Liver (tissue), 9 donors: ENCODE results near the gene TMEM59. TPM values are rescaled to one million over a fixed set of nuclear protein-coding genes. Genes with fewer than 3 reads are reported as not detected.

Experiments used
- DNase-seq: peaks from one replicate; pipeline ENCODE4 v3.0.0-alpha.2; 2017; ENCODE audit warnings: low spot score
- H3K27ac ChIP-seq, 2 donors: one replicate each; pipeline ENCODE4 v1.7.0; 2013; ENCODE audit warnings: inconsistent platforms in 2 of 2, low read length in 2 of 2, control low read depth in 1 of 2, low read depth in 1 of 2, mild to moderate bottlenecking in 1 of 2
- H3K27me3 ChIP-seq, 4 donors: one replicate each; pipeline versions ENCODE4 v1.6.1 to v1.7.0; 2013; ENCODE audit warnings: low read length in 3 of 4, inconsistent platforms in 1 of 4, mild to moderate bottlenecking in 1 of 4, moderate library complexity in 1 of 4; ENCODE audit not compliant: control insufficient read depth in 4 of 4, insufficient read depth in 4 of 4
- H3K36me3 ChIP-seq, 4 donors: one replicate each; pipeline versions ENCODE4 v1.6.1 to v1.7.0; 2013; ENCODE audit warnings: low read length in 3 of 4, mild to moderate bottlenecking in 3 of 4, low read depth in 1 of 4, moderate library complexity in 1 of 4; ENCODE audit not compliant: control insufficient read depth in 4 of 4, insufficient read depth in 3 of 4
- H3K4me1 ChIP-seq, 4 donors: one replicate each; pipeline versions ENCODE4 v1.6.1 to v1.7.0; 2013; ENCODE audit warnings: low read length in 3 of 4, mild to moderate bottlenecking in 3 of 4, moderate library complexity in 1 of 4; ENCODE audit not compliant: control insufficient read depth in 4 of 4, insufficient read depth in 4 of 4
- H3K4me3 ChIP-seq, 3 donors: one replicate each; pipeline versions ENCODE4 v1.6.1 to v1.7.0; 2013; ENCODE audit warnings: low read length in 3 of 3, control low read depth in 1 of 3, low read depth in 1 of 3, mild to moderate bottlenecking in 1 of 3
- H3K9ac ChIP-seq, 2 donors: one replicate each; pipeline ENCODE4 v1.7.0; 2013; ENCODE audit warnings: low read length in 2 of 2, mild to moderate bottlenecking in 2 of 2, moderate library complexity in 2 of 2, control low read depth in 1 of 2, low read depth in 1 of 2
- H3K9me3 ChIP-seq, 4 donors: one replicate each; pipeline versions ENCODE4 v1.6.1 to v1.7.0; 2013; ENCODE audit warnings: low read length in 3 of 4; ENCODE audit not compliant: control insufficient read depth in 4 of 4
- CTCF ChIP-seq: fragments of 150-350 bp; IDR thresholded peaks from 2 replicates; pipeline ENCODE4 v1.5.1; 2017; ENCODE audit warnings: improper control_type of control experiment, low read depth, low read length; ENCODE audit not compliant: missing input control
- EGR1 ChIP-seq, 2 donors: IDR thresholded peaks; 2 replicates each; pipeline ENCODE4 v1.6.1; 2016 to 2018; ENCODE audit warnings: antibody characterized with exemption in 2 of 2, low read depth in 2 of 2
- FOXA1 ChIP-seq: IDR thresholded peaks from 2 replicates; pipeline ENCODE4 v1.6.1; 2016; ENCODE audit warnings: antibody characterized with exemption
- FOXA2 ChIP-seq: IDR thresholded peaks from 2 replicates; pipeline ENCODE4 v1.6.1; 2016; ENCODE audit warnings: antibody characterized with exemption
- GABPA ChIP-seq, 2 donors: IDR thresholded peaks in 1 of 2; conservative IDR thresholded peaks in 1 of 2; 2 replicates each; pipeline ENCODE4 v1.6.1; 2016; ENCODE audit warnings: antibody characterized with exemption in 2 of 2, mild to moderate bottlenecking in 1 of 2, moderate library complexity in 1 of 2
- HNF4A ChIP-seq, 2 donors: conservative IDR thresholded peaks; 2 replicates each; pipeline ENCODE4 v1.6.1; 2016; ENCODE audit warnings: antibody characterized with exemption in 2 of 2, mild to moderate bottlenecking in 2 of 2
- HNF4G ChIP-seq: IDR thresholded peaks from 2 replicates; pipeline ENCODE4 v1.6.1; 2016; ENCODE audit warnings: antibody characterized with exemption
- MAX ChIP-seq: IDR thresholded peaks from 2 replicates; pipeline ENCODE4 v1.6.1; 2016; ENCODE audit warnings: antibody characterized with exemption
- NR2F2 ChIP-seq: IDR thresholded peaks from 2 replicates; pipeline ENCODE4 v1.6.1; 2016; ENCODE audit warnings: antibody characterized with exemption
- REST ChIP-seq: IDR thresholded peaks from 2 replicates; pipeline ENCODE4 v1.6.1; 2016; ENCODE audit warnings: antibody characterized with exemption, mild to moderate bottlenecking
- RXRA ChIP-seq, 2 donors: IDR thresholded peaks; 2 replicates each; pipeline ENCODE4 v1.6.1; 2017 to 2018; ENCODE audit warnings: antibody characterized with exemption in 2 of 2, mild to moderate bottlenecking in 1 of 2
- SP1 ChIP-seq: IDR thresholded peaks from 2 replicates; pipeline ENCODE4 v1.6.1; 2018; ENCODE audit warnings: antibody characterized with exemption, mild to moderate bottlenecking
- TAF1 ChIP-seq: conservative IDR thresholded peaks from 2 replicates; pipeline ENCODE4 v1.6.1; 2016; ENCODE audit warnings: antibody characterized with exemption, mild to moderate bottlenecking
- YY1 ChIP-seq: IDR thresholded peaks from 2 replicates; pipeline ENCODE4 v1.6.1; 2016; ENCODE audit warnings: antibody characterized with exemption, mild to moderate bottlenecking
- ZBTB33 ChIP-seq: IDR thresholded peaks from 2 replicates; pipeline ENCODE4 v1.6.1; 2016; ENCODE audit warnings: antibody characterized with exemption
- WGBS: extraction: QIAGEN DNeasy Blood & Tissue Kit; methylation state at CpG from one replicate; pipeline ENCODE4 v1.1.7; 2013; 5-methylcytosine and 5-hydroxymethylcytosine counted together
- polyA plus RNA-seq, 2 donors: library from polyadenylated mRNA; stranded (reverse) in 1 of 2; unstranded in 1 of 2; fragments of 200-250 nt in 1 of 2; fragments of >200 nt in 1 of 2; fragmentation: Nextera tagmentation in 1 of 2; extraction: Ambion mirVana in 1 of 2; gene quantifications; one replicate each; pipeline versions ENCODE4 v1.2.1 to v1.2.3, GENCODE V29; 2013 to 2015
- total RNA-seq, 2 donors: library from RNA; depleted of rRNA; stranded (reverse); fragments of >200 nt; gene quantifications; one replicate each; pipeline ENCODE4 v1.2.3, GENCODE V29; 2014
- donor health status: healthy.
- donor health status: healthy.
- donor health status: healthy.
- donor health status: healthy.
- donor health status: healthy.

TMEM59 gene
- total and polyA plus RNA-seq, 4 donors: 255 to 436 (median 279) TPM

GRCh38 chr1:53981220-53981619, 71.8 kb downstream of the TMEM59 start:
- H3K27ac ChIP-seq: no peak overlapping the region
- WGBS: 74% methylated on average over 6 of the region's 6 CpGs

GRCh38 chr1:53979712-53980450, 73.1 kb downstream of the TMEM59 start:
- DNase-seq: no peak
- WGBS: 94% methylated on average over 13 of the region's 13 CpGs
- Histone ChIP-seq H3K9ac (no peak overlapping the region), H3K4me3 (no peak overlapping the region), H3K9me3 (no peaks in the 10 kb centered on the region), H3K4me1 (peaks cover 4 to 23% (median 8%) of the 10 kb centered on the region in 4 donors), H3K27ac (no peak overlapping the region), H3K27me3 (no peaks in the 10 kb centered on the region), H3K36me3 (no peaks in the 10 kb centered on the region)
- no peak for TF ChIP-seq FOXA1
- TF ChIP-seq EGR1 (IDR thresholded peaks at IDR 0.05; ENCODE audit: low read depth in 2 of 2): no peak
- no peak for TF ChIP-seq HNF4G
- TF ChIP-seq HNF4A (conservative IDR thresholded peaks at IDR 0.05): no peak
- no peak for TF ChIP-seq NR2F2
- TF ChIP-seq TAF1: no peak
- no peak for TF ChIP-seq ZBTB33
- no peak for TF ChIP-seq FOXA2
- no peak for TF ChIP-seq MAX
- no peak for TF ChIP-seq RXRA (IDR thresholded peaks at IDR 0.05)
- no peak for TF ChIP-seq GABPA (IDR thresholded peaks at IDR 0.05 in 1 of 2, conservative IDR thresholded peaks at IDR 0.05 in 1 of 2)
- no peak for TF ChIP-seq SP1
- no peak for TF ChIP-seq REST
- TF ChIP-seq YY1: no peak
- no peak for TF ChIP-seq CTCF

More at GRCh38 chr1:53981220-53981619, 71.8 kb downstream of the TMEM59 start:
- H3K4me1 ChIP-seq: peaks cover 4 to 23% (median 8%) of the 10 kb centered on the region in 4 donors
- no peaks in the 10 kb centered on the region for H3K36me3 ChIP-seq
- no peaks in the 10 kb centered on the region for H3K9me3 ChIP-seq
- H3K27me3 ChIP-seq: no peaks in the 10 kb centered on the region
- H3K4me3 ChIP-seq: no peak overlapping the region
- no peak for DNase-seq
- no peak for TF ChIP-seq REST
- peak; percentile 37 to 42 for TF ChIP-seq HNF4A (conservative IDR thresholded peaks at IDR 0.05)
- no peak overlapping the region for H3K9ac ChIP-seq
